Neutrophil (primary cell): Measurements from ENCODE around the gene CDKAL1.

ENCODE experiments used
- H3K27ac ChIP-seq: fragments of 200-600 bp; sonication (generic); 2 replicates; pipeline ENCODE4 v1.5.1; 2016; ENCODE audit warnings: mild to moderate bottlenecking, moderate library complexity
- H3K27me3 ChIP-seq: fragments of 200-600 bp; sonication (generic); 2 replicates; pipeline ENCODE4 v1.6.0; 2016; ENCODE audit warnings: mild to moderate bottlenecking
- H3K36me3 ChIP-seq: fragments of 200-600 bp; sonication (generic); 2 replicates; pipeline ENCODE4 v1.5.1; 2017
- H3K4me1 ChIP-seq, 2 experiments: fragments of 200-600 bp in 1 of 2; sonication (generic) in 1 of 2; 1 replicate in 1 of 2; 2 replicates in 1 of 2; pipeline versions ENCODE4 v1.5.1 to v1.6.1; 2013 to 2016; ENCODE audit warnings: low read depth in 1 of 2, low read length in 1 of 2, mild to moderate bottlenecking in 1 of 2, moderate library complexity in 1 of 2; ENCODE audit not compliant: control insufficient read depth in 1 of 2, insufficient read depth in 1 of 2
- H3K4me3 ChIP-seq, 2 experiments: fragments of 200-600 bp in 1 of 2; sonication (generic) in 1 of 2; 1 replicate in 1 of 2; 2 replicates in 1 of 2; pipeline ENCODE4 v1.5.1; 2013 to 2016; ENCODE audit warnings: low read depth in 1 of 2, low read length in 1 of 2, mild to moderate bottlenecking in 1 of 2, moderate library complexity in 1 of 2
- H3K9me3 ChIP-seq: fragments of 200-600 bp; sonication (generic); 2 replicates; pipeline ENCODE4 v1.5.1; 2016
- TF ChIP-seq, protein P1 (sequence below): fragments of 200-600 bp; sonication (generic); IDR thresholded peaks from 2 replicates; pipeline ENCODE4 v1.5.1; 2016; ENCODE audit warnings: antibody characterized with exemption

The CDKAL1 gene

DNA sequence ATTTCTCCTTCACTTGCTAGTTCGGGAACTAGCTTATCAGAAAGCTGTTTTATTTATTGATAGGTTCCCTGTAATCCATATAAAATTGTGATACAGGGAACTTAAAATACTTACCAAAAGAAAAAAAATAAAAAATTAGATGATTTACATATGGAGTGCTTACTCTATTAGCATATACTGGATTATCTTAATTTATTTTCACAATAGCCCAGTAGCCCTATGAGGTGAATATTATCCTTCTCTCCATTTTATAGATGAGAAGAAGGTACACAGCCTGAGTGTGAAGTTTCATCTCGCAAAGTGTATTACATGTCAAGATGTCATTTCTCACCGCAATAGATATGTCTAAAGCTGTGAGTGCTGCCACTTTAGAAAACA, 463.5 kb downstream of the CDKAL1 start:
- Histone ChIP-seq H3K36me3 (no peaks in the 10 kb centered on the region), H3K4me3 (no peak overlapping the region), H3K9me3 (no peaks in the 10 kb centered on the region), H3K27me3 (no peaks in the 10 kb centered on the region), H3K27ac (no peak overlapping the region), H3K4me1 (no peaks in the 10 kb centered on the region)
- TF ChIP-seq, protein P1, sequence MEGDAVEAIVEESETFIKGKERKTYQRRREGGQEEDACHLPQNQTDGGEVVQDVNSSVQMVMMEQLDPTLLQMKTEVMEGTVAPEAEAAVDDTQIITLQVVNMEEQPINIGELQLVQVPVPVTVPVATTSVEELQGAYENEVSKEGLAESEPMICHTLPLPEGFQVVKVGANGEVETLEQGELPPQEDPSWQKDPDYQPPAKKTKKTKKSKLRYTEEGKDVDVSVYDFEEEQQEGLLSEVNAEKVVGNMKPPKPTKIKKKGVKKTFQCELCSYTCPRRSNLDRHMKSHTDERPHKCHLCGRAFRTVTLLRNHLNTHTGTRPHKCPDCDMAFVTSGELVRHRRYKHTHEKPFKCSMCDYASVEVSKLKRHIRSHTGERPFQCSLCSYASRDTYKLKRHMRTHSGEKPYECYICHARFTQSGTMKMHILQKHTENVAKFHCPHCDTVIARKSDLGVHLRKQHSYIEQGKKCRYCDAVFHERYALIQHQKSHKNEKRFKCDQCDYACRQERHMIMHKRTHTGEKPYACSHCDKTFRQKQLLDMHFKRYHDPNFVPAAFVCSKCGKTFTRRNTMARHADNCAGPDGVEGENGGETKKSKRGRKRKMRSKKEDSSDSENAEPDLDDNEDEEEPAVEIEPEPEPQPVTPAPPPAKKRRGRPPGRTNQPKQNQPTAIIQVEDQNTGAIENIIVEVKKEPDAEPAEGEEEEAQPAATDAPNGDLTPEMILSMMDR, result no peak

DNA sequence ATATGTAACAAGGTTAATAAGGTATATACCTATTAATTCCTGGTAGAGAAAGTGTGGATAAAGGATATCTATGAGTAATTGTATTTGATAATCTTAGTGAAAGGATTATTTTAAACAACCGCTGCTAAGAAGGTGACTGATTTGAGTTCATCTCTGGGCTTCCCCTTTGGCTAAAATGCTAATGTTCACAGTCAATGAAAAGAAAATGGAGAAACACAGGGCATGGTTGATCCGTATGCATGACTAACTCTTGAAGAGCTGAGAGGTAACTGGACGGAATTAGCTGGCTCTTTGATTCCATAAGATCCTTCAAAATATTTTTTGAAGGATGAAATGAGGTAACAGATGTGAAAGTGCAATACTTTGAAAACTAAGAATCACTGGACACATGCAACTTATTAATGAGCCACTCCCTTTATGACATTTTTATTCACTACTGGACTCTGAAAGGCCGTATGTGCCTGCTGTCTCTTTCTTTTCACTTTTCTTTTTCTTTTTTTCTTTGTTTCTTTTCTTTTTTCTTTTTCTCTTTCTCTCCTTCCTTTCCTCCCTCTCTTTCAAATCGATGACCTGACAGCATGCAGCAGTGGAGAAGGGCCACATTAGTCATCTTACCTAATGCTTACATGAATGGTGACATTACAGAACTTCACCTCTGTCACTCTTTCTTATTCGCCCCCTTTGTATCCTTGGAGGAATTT, 464.6 kb downstream of the CDKAL1 start:
- Histone ChIP-seq H3K27ac (no peak overlapping the region), H3K36me3 (no peaks in the 10 kb centered on the region), H3K4me3 (no peak overlapping the region), H3K27me3 (no peaks in the 10 kb centered on the region), H3K4me1 (no peaks in the 10 kb centered on the region), H3K9me3 (no peaks in the 10 kb centered on the region)
- TF ChIP-seq, protein P1, result no peak

DNA sequence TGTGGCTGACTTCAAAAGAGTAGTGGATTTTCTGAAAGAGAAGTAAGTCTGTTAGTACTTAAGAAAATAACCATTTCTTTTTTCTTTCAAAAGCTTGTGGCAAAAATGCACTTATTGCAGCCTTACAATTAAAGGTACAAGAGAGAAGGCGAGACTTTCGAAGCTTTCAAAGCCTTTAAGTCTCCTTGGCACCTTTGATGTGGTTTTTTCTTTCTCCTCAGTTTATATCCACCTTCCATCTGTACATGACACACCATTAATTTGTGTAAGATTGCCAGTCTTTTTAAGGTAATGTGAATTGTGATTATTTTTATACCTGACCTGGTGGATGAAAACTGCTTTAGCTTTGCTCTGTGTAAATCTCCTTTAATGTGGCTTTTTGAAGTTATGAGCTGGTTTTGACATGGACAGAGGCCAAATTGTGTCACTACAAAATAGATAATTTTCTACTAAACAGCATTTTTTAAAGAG, 466.1 kb downstream of the CDKAL1 start:
- no peak overlapping the region for H3K4me3 ChIP-seq
- H3K27me3 ChIP-seq, result no peaks in the 10 kb centered on the region
- no peaks in the 10 kb centered on the region for H3K36me3 ChIP-seq
- H3K4me1 ChIP-seq, result no peaks in the 10 kb centered on the region
- TF ChIP-seq, protein P1, result no peak
- no peaks in the 10 kb centered on the region for H3K9me3 ChIP-seq
- H3K27ac ChIP-seq, result no peak overlapping the region

DNA sequence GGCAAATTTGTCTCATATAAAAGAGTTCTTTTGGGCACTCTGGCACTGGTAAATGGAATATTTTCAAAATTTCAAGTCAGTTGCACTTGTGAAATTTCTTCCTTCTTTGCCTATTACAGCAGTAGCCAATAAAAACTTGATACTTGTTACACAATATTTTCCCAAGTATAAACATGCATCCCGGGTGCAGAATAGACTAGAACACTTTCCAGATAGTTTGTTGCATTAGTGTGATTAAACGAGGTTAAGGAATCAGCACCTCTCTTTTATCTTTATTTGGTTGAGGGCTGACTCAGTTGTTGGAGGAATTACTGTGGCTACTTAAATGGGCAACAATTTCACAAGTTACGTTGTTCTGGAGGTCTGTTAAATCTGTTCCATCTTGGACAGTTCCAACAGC, 467.5 kb downstream of the CDKAL1 start:
- Histone ChIP-seq H3K27me3 (no peaks in the 10 kb centered on the region), H3K4me3 (no peak overlapping the region), H3K9me3 (no peaks in the 10 kb centered on the region), H3K27ac (no peak overlapping the region), H3K4me1 (no peaks in the 10 kb centered on the region), H3K36me3 (no peaks in the 10 kb centered on the region)
- TF ChIP-seq, protein P1, result no peak

DNA sequence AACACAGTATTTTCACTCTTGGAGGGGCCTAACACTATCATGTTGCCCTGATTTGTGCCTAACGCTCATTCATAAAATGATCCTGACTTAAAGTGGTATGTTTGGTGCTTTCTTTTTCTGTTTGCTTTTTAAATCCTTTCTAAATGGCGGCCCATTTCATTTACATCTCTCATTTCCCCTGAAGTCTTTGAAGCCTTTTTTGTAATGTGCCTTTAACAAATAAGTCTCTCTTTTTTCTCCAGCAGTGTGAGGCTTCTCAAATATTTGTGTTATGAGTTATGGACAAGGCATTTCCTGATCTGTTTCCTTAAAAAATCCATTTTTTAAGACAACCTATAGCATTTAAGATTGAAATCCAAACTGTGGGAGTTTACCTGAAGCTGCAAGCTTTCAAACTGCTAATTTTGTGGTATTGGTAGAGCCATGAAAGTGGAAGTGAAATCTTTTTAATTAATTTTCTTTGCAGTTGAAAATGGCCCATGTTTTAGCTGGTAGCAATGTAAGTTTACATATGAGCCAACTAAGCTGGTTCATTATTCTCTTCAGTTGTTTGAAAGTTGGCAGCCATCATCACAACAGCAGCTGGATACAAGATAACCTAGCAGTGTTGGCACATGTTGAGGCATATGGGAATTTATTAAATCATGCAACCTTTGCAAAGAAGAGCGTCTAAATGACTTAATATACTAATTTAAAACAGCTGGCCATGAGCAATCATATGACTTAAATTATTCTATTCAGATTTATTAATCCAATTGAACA, 469.7 kb downstream of the CDKAL1 start:
- TF ChIP-seq, protein P1, result no peak
- no peaks in the 10 kb centered on the region for H3K36me3 ChIP-seq
- no peaks in the 10 kb centered on the region for H3K27me3 ChIP-seq
- no peak overlapping the region for H3K4me3 ChIP-seq
- no peaks in the 10 kb centered on the region for H3K4me1 ChIP-seq
- H3K27ac ChIP-seq, result no peak overlapping the region
- H3K9me3 ChIP-seq, result no peaks in the 10 kb centered on the region
